Measurements from ENCODE around the gene DAND5. TPM values are rescaled to one million over a fixed set of nuclear protein-coding genes. Genes with fewer than 3 reads are reported as not detected.

DAND5 gene
- total and polyA plus RNA-seq, 2 donors (not counting 1 experiment from before 2014, with no cell fraction given) = not detected

DNA sequence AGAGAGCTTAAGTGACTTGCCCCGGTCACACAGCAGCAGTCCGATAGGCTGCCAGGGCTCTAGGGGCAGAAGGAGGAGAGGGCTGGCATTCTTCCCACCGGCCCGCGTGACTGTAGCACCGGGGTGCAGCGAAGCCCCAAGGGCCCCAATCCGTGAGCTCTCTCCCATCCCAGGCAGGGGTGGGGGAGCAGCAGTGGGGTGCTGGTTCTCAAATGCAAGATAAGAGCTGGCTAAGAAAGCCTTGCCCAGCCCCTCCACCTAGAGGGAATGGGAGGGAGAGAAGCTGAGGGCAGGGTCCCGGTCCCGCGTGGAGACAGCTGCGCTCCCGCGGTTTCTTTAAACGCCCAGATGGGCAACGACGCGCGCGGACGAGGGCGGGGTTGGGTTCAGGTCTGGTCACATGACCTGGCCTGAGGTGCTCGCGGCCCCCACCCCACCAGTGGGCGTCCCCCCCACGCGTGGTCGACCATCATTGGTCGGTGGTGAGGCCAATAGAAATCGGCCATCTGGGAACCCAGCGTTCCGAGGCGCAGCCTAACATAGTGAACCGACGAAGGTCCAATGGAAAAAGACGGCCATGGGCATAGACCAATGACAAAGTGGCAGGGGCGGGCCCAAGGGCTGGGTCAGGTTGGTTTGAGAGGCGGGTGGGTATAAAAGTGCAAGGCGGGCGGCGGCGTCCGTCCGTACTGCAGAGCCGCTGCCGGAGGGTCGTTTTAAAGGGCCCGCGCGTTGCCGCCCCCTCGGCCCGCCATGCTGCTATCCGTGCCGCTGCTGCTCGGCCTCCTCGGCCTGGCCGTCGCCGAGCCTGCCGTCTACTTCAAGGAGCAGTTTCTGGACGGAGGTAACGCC lies 31.2 kb upstream of the DAND5 start, which contains the start of gene CALR:
TSS of gene CALR (plus strand) at position 683 of the 852 bp plus-strand sequence. CDS start at position 754, 71 bp downstream.
- CTCF ChIA-PET = interaction anchor here (0.7 to 1.4 kb wide), 6 partner anchors 9 to 155 kb away, joined by 3 to 11 read pairs (median 3); no protein-coding TSS in a partner anchor
- Mint-ChIP-seq H3K27ac (peak within 1 kb of the TSS; percentile 96), H3K9me3 (ENCODE audit: insufficient read depth) (no peaks in the 10 kb centered on the region), H3K27me3 (no peaks in the 10 kb centered on the region), H3K4me1 (peaks cover 55% of the 10 kb centered on the region), H3K4me3 (peak within 1 kb of the TSS; percentile 98)
- ATAC-seq (ENCODE audit: low read depth) (peak; percentile 86), DNase-seq (peak; percentile 100)
- H3K9me3 ChIP-seq (ENCODE audit: control extremely low read depth in 1 of 3, control insufficient read depth in 2 of 3, insufficient read depth in 1 of 3, low read length in 2 of 3) = no peaks in the 10 kb centered on the region
- peak within 1 kb of the TSS; percentile 89 for H3K4me2 ChIP-seq (replicated peaks; ENCODE audit: low read depth, low read length, poor library complexity, severe bottlenecking)
- peak within 1 kb of the TSS; percentile 69 for H2AFZ ChIP-seq (ENCODE audit: insufficient read depth, low read depth, low read length, poor library complexity, severe bottlenecking)
- TF ChIP-seq, protein P1, sequence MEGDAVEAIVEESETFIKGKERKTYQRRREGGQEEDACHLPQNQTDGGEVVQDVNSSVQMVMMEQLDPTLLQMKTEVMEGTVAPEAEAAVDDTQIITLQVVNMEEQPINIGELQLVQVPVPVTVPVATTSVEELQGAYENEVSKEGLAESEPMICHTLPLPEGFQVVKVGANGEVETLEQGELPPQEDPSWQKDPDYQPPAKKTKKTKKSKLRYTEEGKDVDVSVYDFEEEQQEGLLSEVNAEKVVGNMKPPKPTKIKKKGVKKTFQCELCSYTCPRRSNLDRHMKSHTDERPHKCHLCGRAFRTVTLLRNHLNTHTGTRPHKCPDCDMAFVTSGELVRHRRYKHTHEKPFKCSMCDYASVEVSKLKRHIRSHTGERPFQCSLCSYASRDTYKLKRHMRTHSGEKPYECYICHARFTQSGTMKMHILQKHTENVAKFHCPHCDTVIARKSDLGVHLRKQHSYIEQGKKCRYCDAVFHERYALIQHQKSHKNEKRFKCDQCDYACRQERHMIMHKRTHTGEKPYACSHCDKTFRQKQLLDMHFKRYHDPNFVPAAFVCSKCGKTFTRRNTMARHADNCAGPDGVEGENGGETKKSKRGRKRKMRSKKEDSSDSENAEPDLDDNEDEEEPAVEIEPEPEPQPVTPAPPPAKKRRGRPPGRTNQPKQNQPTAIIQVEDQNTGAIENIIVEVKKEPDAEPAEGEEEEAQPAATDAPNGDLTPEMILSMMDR (IDR thresholded peaks at IDR 0.05) = no peak
- TF ChIP-seq EZH2 (IDR thresholded peaks at IDR 0.05; ENCODE audit: borderline replicate concordance, insufficient read depth, low read depth, low read length, poor library complexity, severe bottlenecking) = no peak
- peaks cover 0 to 34% of the 10 kb centered on the region in 2 experiments for H3K36me3 ChIP-seq (replicated peaks in 1 of 2; ENCODE audit: control extremely low read depth in 1 of 2, control insufficient read depth in 1 of 2, extremely low read depth in 1 of 2, insufficient read depth in 2 of 2, low read length in 1 of 2)
- intact Hi-C loops (cut with micrococcal nuclease) = loop anchor here (1.0 to 2.0 kb wide), 4 partner anchors 19 to 47 kb away; partner anchors contain the start of genes GADD45GIP1, GCDH and SYCE2
- under 1% methylated on average over 62 of the region's 63 CpGs for WGBS (ENCODE audit: insufficient coverage)
- H3K27me3 ChIP-seq (replicated peaks in 1 of 4; ENCODE audit: control extremely low read depth in 1 of 4, control insufficient read depth in 3 of 4, insufficient read depth in 4 of 4, low read length in 3 of 4) = no peaks in the 10 kb centered on the region
- H4K20me1 ChIP-seq (ENCODE audit: control insufficient read depth, insufficient read depth, low read length, poor library complexity, severe bottlenecking) = peaks cover 41% of the 10 kb centered on the region
- H3K9ac ChIP-seq (ENCODE audit: low read length) = peak within 1 kb of the TSS; percentile 99
- H3K4me3 ChIP-seq (ENCODE audit: control extremely low read depth in 1 of 5, extremely low read depth in 1 of 5, insufficient read depth in 1 of 5, low read depth in 2 of 5, low read length in 4 of 5) = peak within 1 kb of the TSS; percentile 77 to 95 (median 93)
- peaks cover 38 to 58% of the 10 kb centered on the region in 2 donors for H3K4me1 ChIP-seq (ENCODE audit: control insufficient read depth in 2 of 2, insufficient read depth in 2 of 2, low read length in 2 of 2)
- H3K79me2 ChIP-seq (ENCODE audit: control insufficient read depth, insufficient read depth, low read length) = peaks cover 59% of the 10 kb centered on the region
- POLR2A ChIA-PET = interaction anchor here (0.6 to 1.7 kb wide), 7 partner anchors 10 to 1014 kb away, joined by 3 to 9 read pairs (median 4); partner anchors contain the start of genes FBXW9, GCDH and SYCE2
- H3K27ac ChIP-seq (ENCODE audit: low read length in 2 of 2) = peak within 1 kb of the TSS; percentile 79 to 97

Data from B cell (primary cell).